Stimulated activated naive B cell treated with anti-CD40 and anti-IgM and Interleukin-4, amounts not matched to agents 10 μg/mL and 1 μg/mL and 100 μg/mL, for 72 hours (primary cell): ENCODE data around the gene CCDC107.

Experiments used
- ATAC-seq, 2 donors: fragments of 150-1000 bp; cut with Tn5 transposase; replicated peaks; 2 replicates each; pipeline ENCODE4 v1.10.0; 2021; ENCODE audit warnings: moderate library complexity in 1 of 2
- DNase-seq: peaks from one replicate; pipeline ENCODE4 v3.0.0; 2021
- H3K27ac Mint-ChIP-seq: one replicate; pipeline ENCODE4 v1.8.0; 2022; ENCODE audit warnings: mild to moderate bottlenecking, mixed read lengths
- H3K27me3 Mint-ChIP-seq, 2 donors: one replicate each; pipeline ENCODE4 v1.8.0; 2022; ENCODE audit warnings: mixed read lengths in 2 of 2
- H3K36me3 Mint-ChIP-seq, 2 donors: one replicate each; pipeline ENCODE4 v1.8.0; 2022; ENCODE audit warnings: mixed read lengths in 2 of 2, mild to moderate bottlenecking in 1 of 2
- H3K4me1 Mint-ChIP-seq, 2 donors: one replicate each; pipeline ENCODE4 v1.8.0; 2022; ENCODE audit warnings: mixed read lengths in 2 of 2, mild to moderate bottlenecking in 1 of 2
- H3K4me3 Mint-ChIP-seq, 2 donors: one replicate each; pipeline ENCODE4 v1.8.0; 2022; ENCODE audit warnings: mild to moderate bottlenecking in 2 of 2, mixed read lengths in 2 of 2, moderate library complexity in 1 of 2
- H3K9me3 Mint-ChIP-seq, 2 donors: one replicate each; pipeline ENCODE4 v1.8.0; 2022; ENCODE audit warnings: mixed read lengths in 2 of 2, mild to moderate bottlenecking in 1 of 2

The CCDC107 gene

GRCh38 chr9:35687972-35688557 is 30.0 kb downstream of the CCDC107 start:
- Mint-ChIP-seq H3K36me3 (no peaks in the 10 kb centered on the region), H3K9me3 (no peaks in the 10 kb centered on the region), H3K4me3 (no peak overlapping the region), H3K27ac (no peak overlapping the region), H3K4me1 (peaks cover 18 to 33% of the 10 kb centered on the region in 2 donors), H3K27me3 (no peaks in the 10 kb centered on the region)
- DNase-seq (no peak), ATAC-seq (no peak)

DNA sequence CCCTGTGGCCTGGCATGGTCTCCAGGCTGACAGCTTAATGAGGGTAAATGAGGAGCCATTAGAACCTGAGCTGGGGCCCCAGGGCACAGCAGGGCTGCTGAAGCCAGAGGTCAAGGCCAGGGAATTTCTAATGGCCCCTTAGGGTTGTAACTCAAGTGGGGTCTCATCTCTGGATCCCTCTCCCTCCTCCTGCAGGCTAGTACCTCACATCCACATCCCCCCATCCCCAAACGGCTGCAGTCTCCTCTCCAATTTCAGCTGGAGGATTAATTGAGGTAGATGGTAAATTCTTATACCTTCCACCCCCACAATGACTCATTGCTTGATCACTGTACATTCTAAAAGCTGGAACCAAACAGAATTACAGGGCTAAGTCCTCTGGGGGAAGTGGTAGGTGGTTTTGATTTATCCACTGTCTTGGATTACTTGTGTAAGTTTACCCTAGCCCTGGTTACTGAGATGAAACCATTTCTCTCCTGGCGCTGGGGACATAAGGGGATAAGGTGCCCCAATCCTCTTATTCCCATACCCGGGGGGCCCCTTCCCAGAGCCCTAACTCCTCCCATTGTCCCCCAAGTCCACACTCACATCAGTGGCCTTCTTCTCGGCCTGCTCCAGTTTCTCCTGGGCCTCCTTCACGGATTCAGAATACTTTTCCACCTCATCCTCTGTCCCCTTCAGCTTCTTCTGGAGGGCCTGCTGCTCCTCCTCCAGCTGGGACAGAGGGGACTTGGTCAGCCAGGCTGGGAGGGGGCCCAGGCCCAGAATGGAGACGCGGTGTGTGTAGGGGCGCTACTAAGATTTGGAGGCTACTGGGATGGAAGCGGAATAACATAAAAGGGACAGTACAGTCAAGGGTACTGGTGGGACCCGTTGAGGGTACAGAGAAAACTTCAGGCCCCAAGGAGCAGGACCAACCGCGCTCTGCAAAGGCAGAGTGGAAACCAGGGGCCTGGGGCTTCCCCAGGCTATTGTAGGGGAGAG is 30.8 kb downstream of the CCDC107 start:
- DNase-seq = no peak
- peak overlapping the region; percentile 33 to 75 for H3K4me3 Mint-ChIP-seq
- peak; percentile 50 to 70 for ATAC-seq

GRCh38 chr9:35689542-35690293 is 31.6 kb downstream of the CCDC107 start, which contains the start of gene TPM2:
TPM2 (minus strand) TSS chr9:35689925; CDS start chr9:35689817, 108 bp downstream.
- Mint-ChIP-seq H3K27ac (peak within 1 kb of the TSS; percentile 80), H3K9me3 (no peaks in the 10 kb centered on the region), H3K4me1 (peaks cover 18 to 33% of the 10 kb centered on the region in 2 donors), H3K4me3 (peak within 1 kb of the TSS; percentile 92 to 93), H3K27me3 (no peaks in the 10 kb centered on the region), H3K36me3 (no peaks in the 10 kb centered on the region)
- no peak for DNase-seq
- ATAC-seq = peak in 1 of 2 donors; percentile 36

More for the DNA sequence above, 30.8 kb downstream of the CCDC107 start:
- H3K4me1 Mint-ChIP-seq = peaks cover 18 to 33% of the 10 kb centered on the region in 2 donors
- no peaks in the 10 kb centered on the region for H3K36me3 Mint-ChIP-seq
- peak overlapping the region; percentile 72 for H3K27ac Mint-ChIP-seq
- no peaks in the 10 kb centered on the region for H3K9me3 Mint-ChIP-seq
- H3K27me3 Mint-ChIP-seq = no peaks in the 10 kb centered on the region

DNA sequence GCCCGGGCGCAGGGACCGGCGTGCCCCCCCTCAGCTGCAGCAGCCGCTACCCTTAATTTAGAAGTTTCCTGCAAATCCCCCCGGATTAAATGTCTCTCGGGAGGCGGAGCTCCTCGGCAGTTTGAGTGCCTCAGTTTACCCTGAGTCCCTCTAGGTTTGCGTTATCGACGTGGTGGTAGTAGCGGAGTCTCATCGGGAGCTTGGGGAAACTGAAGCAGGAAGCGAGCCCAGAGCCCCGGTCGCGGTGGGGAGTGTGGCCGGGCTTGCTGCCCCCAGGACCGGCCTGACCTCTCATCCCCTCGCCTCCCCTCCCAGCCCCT is 32.2 kb downstream of the CCDC107 start:
- ATAC-seq (no peak), DNase-seq (no peak)
- H3K27ac Mint-ChIP-seq = peak overlapping the region; percentile 67

DNA sequence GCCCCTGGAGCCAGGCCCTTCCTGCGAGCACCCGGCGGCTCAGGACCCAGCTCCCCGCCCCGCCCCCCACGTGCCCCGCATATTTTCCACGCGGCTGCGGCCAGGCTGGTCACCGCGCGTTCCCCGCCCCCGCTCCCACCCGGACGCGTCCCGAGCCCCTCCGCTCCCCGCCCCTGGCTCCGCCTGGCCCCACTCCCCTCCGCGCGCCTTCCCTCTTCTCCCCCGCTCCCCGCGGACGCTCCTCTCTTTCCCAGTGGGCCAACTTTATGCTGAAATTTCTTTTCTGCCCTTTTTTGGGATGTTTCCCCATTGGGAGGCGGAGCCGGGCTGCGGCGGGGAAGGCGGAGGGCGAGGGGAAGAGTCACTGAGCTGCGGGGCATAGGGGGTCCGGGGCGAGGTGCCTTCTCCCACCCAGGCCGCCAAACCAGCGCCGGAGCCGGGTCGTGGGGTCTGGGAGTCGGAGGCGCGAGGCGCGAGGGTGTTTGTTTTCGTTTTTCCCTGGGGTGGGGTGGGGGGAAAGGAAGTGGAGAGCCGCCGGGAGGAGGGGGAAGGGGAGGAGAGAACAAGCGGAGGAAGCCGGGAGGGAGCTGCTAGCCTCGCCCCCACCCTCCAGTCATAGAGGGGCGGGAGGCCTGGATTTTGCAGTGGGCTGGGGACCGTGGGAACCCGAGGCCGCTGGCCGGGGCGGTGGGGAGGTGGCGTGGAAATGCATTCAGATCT is 32.7 kb downstream of the CCDC107 start:
- DNase-seq (no peak), ATAC-seq (peak; percentile 39 to 47)

More for the DNA sequence above, 32.2 kb downstream of the CCDC107 start:
- Mint-ChIP-seq H3K4me3 (peak overlapping the region; percentile 78 to 93), H3K27me3 (no peaks in the 10 kb centered on the region), H3K9me3 (no peaks in the 10 kb centered on the region), H3K4me1 (peaks cover 18 to 33% of the 10 kb centered on the region in 2 donors), H3K36me3 (no peaks in the 10 kb centered on the region)

GRCh38 chr9:35691334-35691650 is 33.2 kb downstream of the CCDC107 start:
- H3K4me1 Mint-ChIP-seq = peaks cover 18 to 34% of the 10 kb centered on the region in 2 donors
- H3K9me3 Mint-ChIP-seq = no peaks in the 10 kb centered on the region
- no peaks in the 10 kb centered on the region for H3K27me3 Mint-ChIP-seq
- DNase-seq (no peak), ATAC-seq (peak in 1 of 2 donors; percentile 37)
- H3K4me3 Mint-ChIP-seq = peak overlapping the region; percentile 92 to 93
- H3K36me3 Mint-ChIP-seq = peaks cover under 1 to 1% of the 10 kb centered on the region in 2 donors
- H3K27ac Mint-ChIP-seq = peak overlapping the region; percentile 80

More for the DNA sequence above, 32.7 kb downstream of the CCDC107 start:
- H3K4me3 Mint-ChIP-seq = peak overlapping the region; percentile 92 to 93
- H3K36me3 Mint-ChIP-seq = no peaks in the 10 kb centered on the region
- H3K27me3 Mint-ChIP-seq = no peaks in the 10 kb centered on the region
- H3K27ac Mint-ChIP-seq = peak overlapping the region; percentile 80
- H3K4me1 Mint-ChIP-seq = peaks cover 18 to 33% of the 10 kb centered on the region in 2 donors
- no peaks in the 10 kb centered on the region for H3K9me3 Mint-ChIP-seq

GRCh38 chr9:35691757-35692301 is 33.7 kb downstream of the CCDC107 start:
- peak overlapping the region; percentile 92 to 93 for H3K4me3 Mint-ChIP-seq
- H3K36me3 Mint-ChIP-seq = peaks cover 6% of the 10 kb centered on the region in 2 donors
- ATAC-seq = no peak
- no peaks in the 10 kb centered on the region for H3K9me3 Mint-ChIP-seq
- no peak overlapping the region for H3K27ac Mint-ChIP-seq
- H3K27me3 Mint-ChIP-seq = no peaks in the 10 kb centered on the region
- peaks cover 21 to 39% of the 10 kb centered on the region in 2 donors for H3K4me1 Mint-ChIP-seq
- DNase-seq = no peak

DNA sequence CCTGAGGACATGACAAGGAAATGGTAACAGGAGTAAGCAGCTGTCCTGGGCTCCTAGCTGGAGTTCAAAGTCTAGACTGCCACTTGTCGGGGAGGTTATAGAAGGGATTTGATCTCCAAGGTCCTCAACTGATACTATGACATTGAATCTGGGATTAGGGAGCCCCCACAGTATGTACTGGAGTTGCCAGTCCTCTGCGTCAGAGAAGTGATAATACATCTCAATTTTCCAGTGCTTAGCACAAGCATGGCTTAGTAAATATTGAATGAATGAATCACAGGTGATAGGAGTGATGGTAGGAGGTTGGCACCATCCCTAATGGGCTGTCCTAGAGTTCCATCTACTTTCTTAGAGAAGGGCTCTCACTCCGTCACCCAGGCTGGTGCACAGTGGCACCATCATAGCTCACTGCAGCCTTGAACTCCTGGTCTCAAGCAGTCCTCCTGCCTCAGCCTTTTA is 37.9 kb downstream of the CCDC107 start:
- ATAC-seq (no peak), DNase-seq (no peak)
- Mint-ChIP-seq H3K4me1 (peaks cover 15 to 29% of the 10 kb centered on the region in 2 donors), H3K27me3 (no peaks in the 10 kb centered on the region), H3K4me3 (no peak overlapping the region), H3K27ac (peak overlapping the region; percentile 37), H3K9me3 (no peaks in the 10 kb centered on the region), H3K36me3 (peaks cover 24% of the 10 kb centered on the region in 2 donors)

- peak; percentile 47 for DNase-seq
- Mint-ChIP-seq H3K9me3 (no peaks in the 10 kb centered on the region), H3K27ac (peak overlapping the region; percentile 62), H3K4me1 (peaks cover 13 to 22% of the 10 kb centered on the region in 2 donors), H3K36me3 (peaks cover 24% of the 10 kb centered on the region in 2 donors), H3K27me3 (no peaks in the 10 kb centered on the region), H3K4me3 (no peak overlapping the region)
- ATAC-seq = peak; percentile 88 to 92
Observed at GRCh38 chr9:35696520-35697215, 38.6 kb downstream of the CCDC107 start.

GRCh38 chr9:35697486-35697885 is 39.4 kb downstream of the CCDC107 start:
- ATAC-seq (no peak), DNase-seq (no peak)
- peaks cover 24% of the 10 kb centered on the region in 2 donors for H3K36me3 Mint-ChIP-seq
- no peaks in the 10 kb centered on the region for H3K27me3 Mint-ChIP-seq
- no peak overlapping the region for H3K4me3 Mint-ChIP-seq
- H3K9me3 Mint-ChIP-seq = no peaks in the 10 kb centered on the region
- H3K4me1 Mint-ChIP-seq = peaks cover 9 to 17% of the 10 kb centered on the region in 2 donors
- no peak overlapping the region for H3K27ac Mint-ChIP-seq

DNA sequence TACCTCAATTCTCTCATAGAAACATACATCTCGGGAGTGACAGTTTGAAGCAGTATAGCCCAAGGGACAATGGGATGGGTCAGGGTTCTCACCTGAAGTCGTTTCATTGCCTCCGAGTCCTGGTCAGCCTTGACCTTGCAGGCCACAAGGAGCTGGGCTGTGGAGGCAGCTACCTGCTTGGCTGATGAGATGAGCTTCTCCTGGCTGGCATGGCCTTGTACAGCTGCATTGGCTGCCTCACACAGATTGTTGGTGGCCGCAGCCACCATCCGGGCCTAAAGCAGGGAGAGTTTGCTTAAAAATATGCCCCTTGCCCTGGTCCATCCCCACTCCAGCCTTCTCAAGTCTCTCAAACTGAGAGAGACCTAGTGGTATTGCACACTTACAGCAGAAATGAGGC is 40.1 kb downstream of the CCDC107 start:
- Mint-ChIP-seq H3K4me1 (peaks cover 12 to 21% of the 10 kb centered on the region in 2 donors), H3K4me3 (no peak overlapping the region)
- no peak for ATAC-seq

DNA sequence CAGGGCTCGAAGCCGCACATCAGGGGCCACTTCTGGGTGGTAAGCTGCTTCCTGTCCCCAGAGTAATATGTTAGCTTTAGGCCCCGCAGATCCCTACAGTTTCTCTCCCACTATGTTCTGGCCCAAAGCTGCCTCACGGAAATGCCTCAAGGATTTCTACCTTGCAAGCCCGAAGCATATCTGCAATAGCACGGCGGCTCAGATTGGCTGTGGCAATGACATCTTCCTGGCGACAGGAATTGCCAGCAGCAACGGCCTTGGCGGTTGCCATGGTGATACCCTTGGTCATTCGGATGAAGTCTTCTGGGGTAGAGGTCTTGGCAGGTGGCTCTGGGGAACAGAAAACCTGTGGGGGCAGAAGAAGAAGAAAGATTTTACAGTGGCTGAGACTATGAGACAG is 41.9 kb downstream of the CCDC107 start:
- no peak overlapping the region for H3K27ac Mint-ChIP-seq

More for the DNA sequence above, 40.1 kb downstream of the CCDC107 start:
- H3K9me3 Mint-ChIP-seq = no peaks in the 10 kb centered on the region
- DNase-seq = no peak
- no peak overlapping the region for H3K27ac Mint-ChIP-seq
- H3K36me3 Mint-ChIP-seq = peaks cover 31% of the 10 kb centered on the region in 2 donors
- H3K27me3 Mint-ChIP-seq = no peaks in the 10 kb centered on the region

DNA sequence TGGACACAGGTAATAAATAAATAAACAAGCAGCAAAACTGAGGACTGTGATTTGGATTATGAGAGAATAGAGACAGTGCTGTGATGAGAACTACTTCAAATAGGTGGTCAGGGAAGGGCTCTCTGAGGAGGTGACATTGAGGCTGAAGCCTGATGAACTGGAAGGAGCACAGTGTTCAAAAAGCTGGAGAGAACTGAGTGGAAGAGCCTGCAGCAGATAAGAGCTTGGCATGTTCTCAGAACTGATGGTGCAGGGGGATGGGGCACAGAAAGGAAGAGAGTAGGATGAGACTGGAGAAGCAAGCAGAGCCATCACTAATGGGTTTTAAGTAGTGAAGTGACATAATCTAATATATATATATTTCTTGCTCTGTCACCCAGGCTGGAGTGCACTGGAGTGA is 42.9 kb downstream of the CCDC107 start:
- no peak overlapping the region for H3K27ac Mint-ChIP-seq
- peaks cover 44 to 57% of the 10 kb centered on the region in 2 donors for H3K36me3 Mint-ChIP-seq
- H3K4me1 Mint-ChIP-seq = peaks cover 12 to 22% of the 10 kb centered on the region in 2 donors
- ATAC-seq = no peak
- no peaks in the 10 kb centered on the region for H3K27me3 Mint-ChIP-seq
- DNase-seq = no peak
- H3K9me3 Mint-ChIP-seq = no peaks in the 10 kb centered on the region
- no peak overlapping the region for H3K4me3 Mint-ChIP-seq

More for the DNA sequence above, 41.9 kb downstream of the CCDC107 start:
- H3K27me3 Mint-ChIP-seq = no peaks in the 10 kb centered on the region
- H3K36me3 Mint-ChIP-seq = peaks cover 41 to 49% of the 10 kb centered on the region in 2 donors
- no peaks in the 10 kb centered on the region for H3K9me3 Mint-ChIP-seq
- H3K4me1 Mint-ChIP-seq = peaks cover 12 to 22% of the 10 kb centered on the region in 2 donors
- ATAC-seq = no peak
- no peak for DNase-seq
- no peak overlapping the region for H3K4me3 Mint-ChIP-seq
